T47D (cell line): Measurements from ENCODE around the gene BLACAT1.
A peak's percentile ranks its signal among the peaks of the same experiment; 100 is the strongest.
"Not testable (repeated sequence)": the region's sequence is repeated elsewhere in the genome, so short reads cannot be mapped to it uniquely, and the experiment has no call there.

Experiments used
- DNase-seq, 2 experiments: peaks; one replicate each; pipeline versions ENCODE4 v3.0.0 to v3.0.0-alpha.2; 2011 to 2012; ENCODE audit warnings: low read depth in 1 of 2, low spot score in 1 of 2
- JUND ChIP-seq: IDR thresholded peaks from 2 replicates; pipeline ENCODE4 v1.6.1; 2012; ENCODE audit warnings: low read depth
- in situ Hi-C: cut with HindIII; loops from 2 replicates; pipeline ENCODE4 v1.10.0; 2016; ENCODE audit warnings: low sequenced_read_pairs, low pct_unique_long_range_greater_than_20kb

The BLACAT1 gene

GRCh38 chr1:205423814-205424399 lies 31.9 kb downstream of the BLACAT1 start:
- DNase-seq = no peak
- no peak for TF ChIP-seq JUND
- in situ Hi-C loops = no loop called here

GRCh38 chr1:205422993-205423642 lies 32.7 kb downstream of the BLACAT1 start:
- in situ Hi-C loops = no loop called here
- DNase-seq = peak in 1 of 2 experiments; percentile 37
- TF ChIP-seq JUND = no peak

GRCh38 chr1:205421798-205422197 lies 34.0 kb downstream of the BLACAT1 start, which contains the start of gene LEMD1:
LEMD1 (minus strand) TSS chr1:205422056; CDS start chr1:205420536, 1,520 bp downstream.
- no peak for TF ChIP-seq JUND
- in situ Hi-C loops = no loop called here
- no peak for DNase-seq

- no peak for TF ChIP-seq JUND
- no peak for DNase-seq
- in situ Hi-C loops = no loop called here
Observed at GRCh38 chr1:205420938-205421337, 34.9 kb downstream of the BLACAT1 start.

GRCh38 chr1:205417870-205418635 lies 37.8 kb downstream of the BLACAT1 start:
- no peak for TF ChIP-seq JUND
- in situ Hi-C loops = no loop called here
- no peak for DNase-seq

- in situ Hi-C loops = no loop called here
- DNase-seq = no peak
- TF ChIP-seq JUND = no peak
Observed at GRCh38 chr1:205416322-205416721, 39.5 kb downstream of the BLACAT1 start.

- no peak for TF ChIP-seq JUND
- in situ Hi-C loops = no loop called here
- no peak for DNase-seq
Observed at GRCh38 chr1:205410581-205411298, 45.1 kb downstream of the BLACAT1 start.

- in situ Hi-C loops = no loop called here
- no peak for TF ChIP-seq JUND
Observed at GRCh38 chr1:205407970-205408369, 47.9 kb downstream of the BLACAT1 start.

GRCh38 chr1:205406252-205406651 lies 49.6 kb downstream of the BLACAT1 start:
- in situ Hi-C loops, DNase-seq: not testable (repeated sequence)

More at GRCh38 chr1:205407970-205408369, 47.9 kb downstream of the BLACAT1 start:
- DNase-seq = no peak
